ENCODE measurements around the gene C14orf93. TPM values are rescaled to one million over a fixed set of nuclear protein-coding genes. Genes with fewer than 3 reads are reported as not detected.

Gene C14orf93
- total RNA-seq, 1 experiment from 2014 or later, result 7.2 TPM

GRCh38 chr14:23006544-23007419 is 3.2 kb downstream of the C14orf93 start:
- no peaks in the 10 kb centered on the region for H3K9me3 ChIP-seq
- CTCF ChIA-PET, result interaction anchor here (0.6 to 2.5 kb wide), 20 partner anchors 9 to 437 kb away, joined by 3 to 43 read pairs (median 5); partner anchors contain the start of genes ACIN1, AJUBA, C14orf119 and CDH24
- no peaks in the 10 kb centered on the region for H3K36me3 ChIP-seq (ENCODE audit: control insufficient read depth, insufficient read depth, low read length)
- peaks cover 14% of the 10 kb centered on the region for H3K4me1 ChIP-seq
- intact Hi-C loops (cut with micrococcal nuclease; ENCODE audit: unreplicated experiment), result loop anchor here (1.0 to 2.0 kb wide), 2 partner anchors 28 to 50 kb away; partner anchors contain the start of gene PSMB5
- BruUV-seq (replicated peaks), result TSS peak; percentile 6
- DNase-seq, result peak; percentile 97
- peak overlapping the region; percentile 100 for H3K4me3 Mint-ChIP-seq (ENCODE audit: unreplicated experiment)
- H3K27ac Mint-ChIP-seq (ENCODE audit: unreplicated experiment), result peak overlapping the region; percentile 99
- POLR2A ChIA-PET, result interaction anchor here (0.5 to 2.2 kb wide), 17 partner anchors 8 to 549 kb away, joined by 3 to 25 read pairs (median 4); partner anchors contain the start of genes ACIN1, AJUBA, C14orf119 and CDH24
- H3K36me3 Mint-ChIP-seq (ENCODE audit: insufficient read depth, unreplicated experiment), result peaks cover 21% of the 10 kb centered on the region
- peak; percentile 13 to 44 for TF ChIP-seq CTCF (IDR thresholded peaks at IDR 0.05; ENCODE audit: insufficient read depth in 1 of 2, low read depth in 1 of 2, low read length in 1 of 2, severe bottlenecking in 1 of 2, unreplicated experiment in 1 of 2)
- no peaks in the 10 kb centered on the region for H3K27me3 Mint-ChIP-seq (ENCODE audit: insufficient read depth, unreplicated experiment)
- peaks cover 15% of the 10 kb centered on the region for H3K4me1 Mint-ChIP-seq (ENCODE audit: low read depth, unreplicated experiment)
- peak overlapping the region; percentile 63 for H3K4me3 ChIP-seq (ENCODE audit: low read depth, low read length)
- no peaks in the 10 kb centered on the region for H3K9me3 Mint-ChIP-seq (ENCODE audit: unreplicated experiment)
- no peaks in the 10 kb centered on the region for H3K27me3 ChIP-seq (replicated peaks; ENCODE audit: control insufficient read depth, insufficient read depth, low read length)

- BruUV-seq (replicated peaks), result no TSS peak
These were observed 3.8 kb downstream of the C14orf93 start for GRCh38 chr14:23006188-23006534.

More at GRCh38 chr14:23006188-23006534, 3.8 kb downstream of the C14orf93 start:
- H3K4me3 Mint-ChIP-seq (ENCODE audit: unreplicated experiment), result peak overlapping the region; percentile 100
- H3K27ac Mint-ChIP-seq (ENCODE audit: unreplicated experiment), result peak overlapping the region; percentile 99
- peak overlapping the region; percentile 63 for H3K4me3 ChIP-seq (ENCODE audit: low read depth, low read length)
- H3K4me1 Mint-ChIP-seq (ENCODE audit: low read depth, unreplicated experiment), result peaks cover 11% of the 10 kb centered on the region
- H3K9me3 ChIP-seq, result no peaks in the 10 kb centered on the region
- peaks cover 17% of the 10 kb centered on the region for H3K36me3 Mint-ChIP-seq (ENCODE audit: insufficient read depth, unreplicated experiment)
- ChIA-PET CTCF (interaction anchor here (0.6 to 2.5 kb wide), 12 partner anchors 9 to 89 kb away, joined by 4 to 43 read pairs (median 8); partner anchors contain the start of genes ACIN1, C14orf119, CDH24 and PRMT5), POLR2A (interaction anchor here (0.5 to 2.2 kb wide), 7 partner anchors 9 to 89 kb away, joined by 3 to 25 read pairs (median 5); partner anchors contain the start of genes ACIN1, C14orf119 and HAUS4)
- no peak for DNase-seq
- intact Hi-C loops (cut with micrococcal nuclease; ENCODE audit: unreplicated experiment), result loop anchor here (2.0 kb wide), 1 partner anchor 29 kb away; the partner anchor contains the start of gene PSMB5
- H3K27me3 Mint-ChIP-seq (ENCODE audit: insufficient read depth, unreplicated experiment), result no peaks in the 10 kb centered on the region
- H3K36me3 ChIP-seq (ENCODE audit: control insufficient read depth, insufficient read depth, low read length), result no peaks in the 10 kb centered on the region
- no peaks in the 10 kb centered on the region for H3K9me3 Mint-ChIP-seq (ENCODE audit: unreplicated experiment)
- peaks cover 14% of the 10 kb centered on the region for H3K4me1 ChIP-seq
- no peaks in the 10 kb centered on the region for H3K27me3 ChIP-seq (replicated peaks; ENCODE audit: control insufficient read depth, insufficient read depth, low read length)
- no peak for TF ChIP-seq CTCF (IDR thresholded peaks at IDR 0.05; ENCODE audit: insufficient read depth in 1 of 2, low read depth in 1 of 2, low read length in 1 of 2, severe bottlenecking in 1 of 2, unreplicated experiment in 1 of 2)
